GM12875 (cell line): ENCODE measurements around the gene NLRP3.

Experiments
- H3K4me3 ChIP-seq: one replicate; pipeline ENCODE4 v1.5.1; 2011; ENCODE audit warnings: low read depth, low read length, control low read depth
- CTCF ChIP-seq: IDR thresholded peaks from 2 replicates; pipeline ENCODE4 v1.5.1; 2011; ENCODE audit warnings: low read depth, mild to moderate bottlenecking, control low read depth, inconsistent platforms, low read length, moderate library complexity, borderline replicate concordance; ENCODE audit not compliant: insufficient read depth

NLRP3 gene

GRCh38 chr1:247409869-247410544 lies 6.0 kb upstream of the NLRP3 start:
- no peak overlapping the region for H3K4me3 ChIP-seq
- TF ChIP-seq CTCF: no peak

- no peak overlapping the region for H3K4me3 ChIP-seq
- no peak for TF ChIP-seq CTCF
Measured at GRCh38 chr1:247411621-247412327, 4.2 kb upstream of the NLRP3 start.

- no peak overlapping the region for H3K4me3 ChIP-seq
- TF ChIP-seq CTCF: no peak
Measured at GRCh38 chr1:247417831-247418230, 1.9 kb downstream of the NLRP3 start.

GRCh38 chr1:247419336-247419735 lies 3.4 kb downstream of the NLRP3 start:
- no peak overlapping the region for H3K4me3 ChIP-seq
- no peak for TF ChIP-seq CTCF

- no peak overlapping the region for H3K4me3 ChIP-seq
- TF ChIP-seq CTCF: no peak
Measured at GRCh38 chr1:247421074-247421473, 5.1 kb downstream of the NLRP3 start.

GRCh38 chr1:247429496-247429895 lies 13.5 kb downstream of the NLRP3 start:
- TF ChIP-seq CTCF: no peak

GRCh38 chr1:247430434-247430833 lies 14.5 kb downstream of the NLRP3 start:
- H3K4me3 ChIP-seq: no peak overlapping the region
- no peak for TF ChIP-seq CTCF

More at GRCh38 chr1:247429496-247429895, 13.5 kb downstream of the NLRP3 start:
- no peak overlapping the region for H3K4me3 ChIP-seq
